Inferior parietal cortex (tissue), 1 donor: ENCODE results near the gene C1QTNF1.

Source experiments
- DNase-seq: peaks from one replicate; pipeline ENCODE4 v3.0.0-alpha.2; 2016; ENCODE audit errors: extremely low spot score

C1QTNF1 gene

GRCh38 chr17:79039171-79039570 is 15.2 kb downstream of the C1QTNF1 start:
- no peak for DNase-seq

GRCh38 chr17:79039886-79040285 is 15.9 kb downstream of the C1QTNF1 start:
- no peak for DNase-seq

GRCh38 chr17:79041041-79041570 is 17.1 kb downstream of the C1QTNF1 start:
- no peak for DNase-seq

GRCh38 chr17:79041723-79042420 is 17.9 kb downstream of the C1QTNF1 start:
- no peak for DNase-seq

- peak; percentile 25 for DNase-seq
Observed at GRCh38 chr17:79042421-79043190, 18.6 kb downstream of the C1QTNF1 start.

- no peak for DNase-seq
Observed at GRCh38 chr17:79043191-79043930, 19.4 kb downstream of the C1QTNF1 start.

GRCh38 chr17:79043931-79044320 is 20.0 kb downstream of the C1QTNF1 start:
- DNase-seq, result no peak

- DNase-seq, result no peak
Observed at GRCh38 chr17:79044462-79044861, 20.5 kb downstream of the C1QTNF1 start.

- DNase-seq, result no peak
Observed at GRCh38 chr17:79045001-79045729, 21.2 kb downstream of the C1QTNF1 start.

GRCh38 chr17:79045842-79046196 is 21.9 kb downstream of the C1QTNF1 start:
- peak; percentile 76 for DNase-seq

- DNase-seq, result no peak
Observed at GRCh38 chr17:79046197-79046915, 22.4 kb downstream of the C1QTNF1 start.

GRCh38 chr17:79046916-79047280 is 22.9 kb downstream of the C1QTNF1 start:
- DNase-seq, result no peak

- no peak for DNase-seq
Observed at GRCh38 chr17:79047291-79047920, 23.4 kb downstream of the C1QTNF1 start.

- no peak for DNase-seq
Observed at GRCh38 chr17:79047923-79048825, 24.2 kb downstream of the C1QTNF1 start.

- no peak for DNase-seq
Observed at GRCh38 chr17:79048826-79049755, 25.1 kb downstream of the C1QTNF1 start.

GRCh38 chr17:79049821-79050220 is 25.9 kb downstream of the C1QTNF1 start:
- DNase-seq, result no peak

- DNase-seq, result no peak
Observed at GRCh38 chr17:79050551-79050950, 26.6 kb downstream of the C1QTNF1 start.

GRCh38 chr17:79051306-79051705 is 27.3 kb downstream of the C1QTNF1 start:
- no peak for DNase-seq
